Stimulated activated CD8-positive, alpha-beta memory T cell treated with anti-CD3 and anti-CD28 coated beads, Interleukin-12 subunit alpha, Interleukin-12 subunit beta, amount 100 ng/mL, for 1 hour (primary cell): Measurements from ENCODE around the gene CCNH.

ENCODE experiments used
- DNase-seq: peaks from one replicate; pipeline ENCODE4 v3.0.0-alpha.2; 2020; ENCODE audit warnings: low read depth

The CCNH gene

GRCh38 chr5:87360132-87360531 lies 52.6 kb downstream of the CCNH start:
- no peak for DNase-seq

- no peak for DNase-seq
These were observed 53.6 kb downstream of the CCNH start for GRCh38 chr5:87359106-87359505.

- DNase-seq, result no peak
These were observed 58.2 kb downstream of the CCNH start for GRCh38 chr5:87354496-87354895.

GRCh38 chr5:87347841-87348240 lies 64.9 kb downstream of the CCNH start:
- no peak for DNase-seq

GRCh38 chr5:87347272-87347671 lies 65.5 kb downstream of the CCNH start:
- no peak for DNase-seq
